ENCODE results near the gene TANGO6.

GRCh38 chr16:69039333-69039941 is 196.1 kb downstream of the TANGO6 start:
- TF ChIP-seq CTCF (conservative IDR thresholded peaks at IDR 0.05; ENCODE audit: low read length) (no peak), EZH2phosphoT487 (IDR thresholded peaks at IDR 0.05; ENCODE audit: borderline replicate concordance, low read depth, low read length) (no peak)
